GM08714 (cell line): Measurements from ENCODE around the gene TTC39A.

ENCODE experiments used
- H3K4me3 ChIP-seq: fragments of 200-500 bp; sonication (Bioruptor generic); 2 replicates; pipeline ENCODE4 v1.5.1; 2014; ENCODE audit warnings: mild to moderate bottlenecking, low read length, inconsistent platforms
- ZNF274 ChIP-seq: IDR thresholded peaks from 2 replicates; pipeline ENCODE4 v1.6.1; 2012; ENCODE audit warnings: mild to moderate bottlenecking, low read depth, low read length

TTC39A gene

GRCh38 chr1:51302270-51302669 is 28.1 kb downstream of the TTC39A start:
- no peak for TF ChIP-seq ZNF274
- H3K4me3 ChIP-seq: no peak overlapping the region

DNA sequence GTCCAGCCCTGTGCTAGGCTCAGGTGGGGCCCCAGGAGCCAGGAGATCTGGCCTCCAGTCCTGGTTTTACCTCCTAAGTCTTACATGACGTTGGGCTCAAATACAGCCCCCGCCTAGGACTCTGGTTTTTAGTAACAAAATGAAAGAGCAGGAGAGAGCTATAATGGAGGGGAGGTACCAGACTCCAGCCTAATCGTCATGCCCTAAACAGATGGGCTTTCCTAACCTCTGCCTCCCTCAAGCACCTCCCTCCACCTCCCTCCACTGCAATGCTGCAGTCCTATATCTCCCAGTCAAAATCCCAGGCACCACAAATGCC is 28.6 kb downstream of the TTC39A start:
- no peak overlapping the region for H3K4me3 ChIP-seq

DNA sequence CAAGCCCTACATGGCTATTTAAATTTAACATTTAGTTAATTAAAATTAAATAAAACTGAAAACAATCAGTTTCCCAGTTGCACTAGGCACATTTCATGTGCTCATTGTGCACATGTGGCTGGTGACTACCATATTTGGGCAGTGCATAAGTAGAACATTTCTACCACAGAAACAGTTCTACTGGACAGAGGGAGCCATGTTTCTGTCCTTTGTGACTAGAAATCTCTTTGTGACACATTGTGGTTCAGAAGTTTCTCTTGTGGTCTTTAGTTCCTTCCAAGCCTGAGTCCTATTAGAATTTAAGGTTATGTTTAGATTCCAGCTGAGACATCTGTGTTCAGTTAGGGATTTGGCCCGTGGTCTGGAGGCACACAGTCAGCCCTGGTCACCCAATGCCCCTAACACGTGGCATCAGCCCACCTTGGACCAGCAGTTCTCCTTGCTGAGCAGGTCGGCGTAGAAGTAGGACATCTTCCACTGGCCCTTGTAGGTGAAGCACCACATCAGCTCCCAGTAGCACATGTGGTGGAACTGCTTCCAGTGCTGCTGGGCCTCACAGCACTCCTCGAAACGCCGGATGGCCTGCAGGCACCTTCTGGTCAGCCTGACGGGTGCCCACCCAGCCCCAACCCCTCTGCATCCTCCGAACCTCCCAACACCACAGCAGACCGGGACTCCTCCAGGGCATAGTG is 29.1 kb downstream of the TTC39A start:
- TF ChIP-seq ZNF274: no peak
- no peak overlapping the region for H3K4me3 ChIP-seq

More for the DNA sequence above, 28.6 kb downstream of the TTC39A start:
- TF ChIP-seq ZNF274: no peak

DNA sequence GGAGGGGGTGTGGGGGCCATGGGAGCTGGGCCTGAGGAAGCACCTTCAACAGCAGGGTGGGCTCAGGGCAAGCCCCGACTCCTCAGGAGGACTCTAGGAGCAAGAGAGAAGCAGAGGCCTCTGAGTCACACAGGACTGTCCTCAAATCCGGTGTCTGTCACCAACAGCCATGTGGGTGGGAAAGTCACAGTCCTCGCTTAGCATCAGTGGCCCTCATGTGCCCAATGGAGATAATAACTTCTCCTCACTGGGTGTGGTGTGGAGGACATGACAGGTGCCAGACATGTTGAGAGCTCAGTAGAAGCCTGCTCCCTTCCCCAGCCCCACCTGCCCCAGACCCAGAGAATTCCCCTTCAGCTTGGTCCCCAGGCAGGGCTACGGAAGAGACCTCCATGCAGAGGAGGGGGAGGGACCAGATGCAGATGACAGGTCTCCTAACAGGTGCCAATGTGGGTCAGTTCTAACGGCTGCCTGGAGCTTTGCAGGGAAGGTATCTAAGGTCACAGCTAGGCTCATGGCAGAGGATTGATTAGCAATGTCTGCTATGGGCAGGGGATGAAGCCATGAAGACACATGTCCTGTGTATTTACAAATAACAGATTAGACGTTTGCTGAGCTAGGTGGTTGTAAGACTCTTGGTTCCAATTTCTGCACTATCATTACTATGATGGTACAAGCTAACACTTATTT is 30.2 kb downstream of the TTC39A start:
- no peak overlapping the region for H3K4me3 ChIP-seq
- TF ChIP-seq ZNF274: no peak

GRCh38 chr1:51299185-51299885 is 31.0 kb downstream of the TTC39A start:
- no peak for TF ChIP-seq ZNF274
- no peak overlapping the region for H3K4me3 ChIP-seq

DNA sequence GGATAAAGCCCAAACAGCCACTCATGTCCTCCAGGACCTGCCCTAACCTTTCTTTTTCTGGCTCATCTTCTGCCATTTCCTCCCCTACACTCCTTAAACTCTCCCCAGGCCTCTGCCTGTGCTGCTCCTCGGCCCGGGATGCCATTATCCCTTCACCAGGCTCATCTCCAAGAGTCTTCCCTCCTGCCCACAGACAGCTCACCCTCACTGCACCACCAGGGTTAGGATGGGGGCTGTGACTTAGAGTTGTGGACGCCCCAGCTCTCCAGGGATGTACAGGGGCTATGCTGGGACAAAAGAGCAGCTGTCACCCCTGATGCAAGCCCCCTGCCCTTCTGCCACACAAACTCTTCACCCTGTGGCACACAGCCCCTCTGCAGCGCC is 32.0 kb downstream of the TTC39A start:
- no peak for TF ChIP-seq ZNF274
- H3K4me3 ChIP-seq: no peak overlapping the region

DNA sequence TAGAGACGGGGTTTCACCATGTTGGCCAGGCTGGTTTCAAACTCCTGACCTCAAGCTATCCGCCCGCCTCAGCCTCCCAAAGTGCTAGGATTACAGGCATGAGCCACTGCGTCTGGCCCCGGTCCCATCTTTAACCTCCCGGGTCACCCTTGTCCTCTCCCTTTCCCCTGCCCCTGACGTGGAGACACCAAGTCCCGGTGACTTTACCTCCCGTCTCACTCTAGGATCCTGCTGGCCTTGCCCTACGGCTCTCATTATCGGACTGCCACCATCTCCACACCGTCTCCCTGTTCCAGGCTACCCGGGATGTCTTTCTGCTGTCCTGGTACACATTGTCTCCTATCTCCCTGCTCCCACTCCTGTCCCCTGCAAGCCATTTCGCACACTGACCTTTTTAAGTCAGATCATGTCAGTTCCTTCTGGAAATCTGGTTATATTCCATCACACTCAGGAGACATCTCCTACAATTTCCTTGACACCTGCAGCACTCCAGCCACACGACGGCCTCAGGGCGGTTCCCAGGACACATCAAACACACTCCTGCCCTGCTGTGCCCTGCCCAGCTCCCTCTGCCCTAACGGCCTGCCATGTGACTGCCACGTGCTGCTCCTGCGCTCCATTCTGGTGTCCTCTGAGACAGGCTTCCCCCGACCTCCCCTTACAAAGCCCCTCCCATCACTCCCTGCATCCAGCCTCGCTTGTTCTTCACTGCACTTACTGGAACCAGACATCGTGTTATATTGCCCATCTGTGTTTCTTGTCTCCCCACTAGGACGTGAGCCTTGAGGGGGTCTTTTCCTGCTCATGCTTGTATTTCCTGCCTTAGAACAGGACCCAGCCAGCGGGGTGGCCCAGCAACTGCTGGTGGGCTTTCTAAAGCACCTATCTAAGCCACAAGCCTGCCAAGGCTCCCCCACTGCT is 32.7 kb downstream of the TTC39A start:
- no peak for TF ChIP-seq ZNF274
- no peak overlapping the region; the same call in 1 of the 2 replicates for H3K4me3 ChIP-seq

DNA sequence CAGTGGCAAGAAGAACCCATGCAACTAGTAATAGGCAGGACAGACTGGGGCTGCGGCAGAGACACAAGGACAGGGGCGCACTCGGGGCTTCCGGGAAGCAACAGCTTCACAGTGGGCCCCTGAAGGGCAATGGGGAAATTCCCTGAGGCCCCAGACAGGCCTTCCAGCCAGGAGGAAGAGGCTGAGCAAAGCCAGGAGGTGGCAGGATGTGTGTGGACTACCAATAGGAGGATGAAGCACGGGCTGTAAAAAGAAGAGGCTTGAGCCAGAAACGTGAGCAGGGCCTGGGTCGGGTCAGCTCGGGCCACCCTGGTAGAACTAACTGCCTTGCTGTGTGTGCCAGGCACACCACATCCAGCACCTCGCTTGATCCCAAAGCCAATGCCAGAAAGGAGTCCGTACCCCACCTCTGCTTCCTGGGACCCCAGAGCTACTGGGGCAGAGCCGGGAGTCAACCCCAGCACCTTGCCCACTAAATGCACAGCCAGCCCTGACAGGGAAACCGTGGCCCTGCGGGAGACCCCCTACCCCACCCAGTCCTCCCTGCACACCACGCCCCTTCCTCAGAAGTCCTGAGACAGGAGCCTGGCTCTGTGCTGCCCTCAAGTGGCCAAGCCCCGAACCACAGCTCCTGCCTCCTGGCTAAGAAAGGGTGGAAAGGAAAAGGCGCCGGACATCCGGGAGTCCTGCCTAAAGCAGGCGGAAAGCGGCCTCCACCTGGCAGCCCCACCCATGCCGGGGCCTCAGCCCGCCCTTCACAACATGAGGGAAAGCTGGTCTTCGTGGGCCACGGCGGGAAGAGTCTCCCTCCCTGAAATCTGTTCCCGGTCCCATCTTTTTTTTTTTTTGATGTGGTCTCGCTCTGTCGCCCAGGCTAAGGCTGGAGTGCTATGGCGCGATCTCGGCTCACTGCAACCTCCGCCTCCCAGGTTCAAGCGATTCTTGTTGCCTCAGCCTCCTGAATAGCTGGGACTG is 33.7 kb downstream of the TTC39A start:
- no peak for TF ChIP-seq ZNF274
- H3K4me3 ChIP-seq: peak overlapping the region; percentile 13; the same call in 1 of the 2 replicates

DNA sequence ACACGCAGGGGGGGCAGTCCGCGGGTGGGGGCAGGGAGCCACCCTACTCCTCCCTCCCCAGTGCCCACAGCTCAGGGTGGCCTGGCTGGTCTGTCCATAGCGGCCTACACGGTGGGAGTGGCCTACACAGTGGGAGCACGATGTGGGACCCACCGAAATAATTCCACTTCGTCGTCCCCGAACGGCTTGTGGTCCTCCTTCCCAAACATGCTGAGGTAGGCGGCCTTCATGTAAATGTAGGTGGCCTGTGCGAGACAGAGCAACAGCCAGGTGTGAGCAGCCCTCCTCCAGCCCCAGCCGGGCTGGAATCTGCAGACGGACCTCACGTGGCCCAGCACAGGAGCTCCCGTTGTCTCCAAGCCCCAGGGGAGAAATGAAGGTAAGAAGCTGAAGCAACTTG is 34.4 kb downstream of the TTC39A start:
- H3K4me3 ChIP-seq: no peak overlapping the region

GRCh38 chr1:51294566-51295184 is 35.7 kb downstream of the TTC39A start:
- TF ChIP-seq ZNF274: no peak
- no peak overlapping the region for H3K4me3 ChIP-seq

More for the DNA sequence above, 34.4 kb downstream of the TTC39A start:
- TF ChIP-seq ZNF274: no peak

GRCh38 chr1:51293898-51294515 is 36.4 kb downstream of the TTC39A start:
- H3K4me3 ChIP-seq: no peak overlapping the region
- TF ChIP-seq ZNF274: no peak

DNA sequence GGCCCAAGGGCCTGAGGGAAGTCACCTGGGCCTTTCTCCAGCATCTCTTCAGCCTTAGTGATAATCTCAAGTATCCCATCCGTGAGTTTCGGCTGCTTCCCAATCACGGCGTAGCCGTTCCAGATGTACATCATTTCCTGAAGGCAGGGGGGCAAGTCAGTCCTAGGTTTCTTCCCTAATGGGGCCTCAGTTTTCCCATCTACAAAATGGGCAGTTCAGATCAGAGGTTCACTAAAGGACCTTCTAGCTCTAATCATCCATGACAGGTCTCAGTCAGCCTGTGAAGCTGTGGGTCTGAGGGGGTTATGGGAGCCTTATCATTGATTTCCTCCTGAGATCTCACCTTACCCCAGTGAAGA is 39.9 kb downstream of the TTC39A start:
- no peak for TF ChIP-seq ZNF274
- no peak overlapping the region for H3K4me3 ChIP-seq
